ENCODE results near the gene BTG4.

DNA sequence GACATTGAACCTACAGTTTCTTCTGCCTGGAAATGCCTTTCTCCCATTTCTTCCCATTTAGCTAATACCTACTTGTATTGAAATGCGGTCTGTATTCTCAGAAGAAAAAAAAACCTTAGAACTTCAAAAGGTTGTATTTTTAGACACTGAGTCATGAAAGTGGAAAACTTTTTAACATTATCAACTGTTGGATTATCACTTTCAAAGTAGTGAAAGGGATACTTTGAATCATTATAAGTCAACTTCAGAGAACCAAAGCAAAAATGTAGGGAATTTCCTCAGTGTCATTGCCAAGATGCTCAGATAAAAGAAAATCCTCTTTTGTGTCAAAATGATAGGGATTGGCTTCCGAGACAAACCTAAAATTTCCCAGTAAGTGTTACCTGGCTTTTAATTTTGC lies 8.9 kb upstream of the BTG4 start:
- TF ChIP-seq, protein P1, sequence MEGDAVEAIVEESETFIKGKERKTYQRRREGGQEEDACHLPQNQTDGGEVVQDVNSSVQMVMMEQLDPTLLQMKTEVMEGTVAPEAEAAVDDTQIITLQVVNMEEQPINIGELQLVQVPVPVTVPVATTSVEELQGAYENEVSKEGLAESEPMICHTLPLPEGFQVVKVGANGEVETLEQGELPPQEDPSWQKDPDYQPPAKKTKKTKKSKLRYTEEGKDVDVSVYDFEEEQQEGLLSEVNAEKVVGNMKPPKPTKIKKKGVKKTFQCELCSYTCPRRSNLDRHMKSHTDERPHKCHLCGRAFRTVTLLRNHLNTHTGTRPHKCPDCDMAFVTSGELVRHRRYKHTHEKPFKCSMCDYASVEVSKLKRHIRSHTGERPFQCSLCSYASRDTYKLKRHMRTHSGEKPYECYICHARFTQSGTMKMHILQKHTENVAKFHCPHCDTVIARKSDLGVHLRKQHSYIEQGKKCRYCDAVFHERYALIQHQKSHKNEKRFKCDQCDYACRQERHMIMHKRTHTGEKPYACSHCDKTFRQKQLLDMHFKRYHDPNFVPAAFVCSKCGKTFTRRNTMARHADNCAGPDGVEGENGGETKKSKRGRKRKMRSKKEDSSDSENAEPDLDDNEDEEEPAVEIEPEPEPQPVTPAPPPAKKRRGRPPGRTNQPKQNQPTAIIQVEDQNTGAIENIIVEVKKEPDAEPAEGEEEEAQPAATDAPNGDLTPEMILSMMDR (IDR thresholded peaks at IDR 0.05), result no peak
- TF ChIP-seq EP300 (IDR thresholded peaks at IDR 0.05), result no peak
